Measurements from ENCODE around the gene USH2A.

Gene USH2A

DNA sequence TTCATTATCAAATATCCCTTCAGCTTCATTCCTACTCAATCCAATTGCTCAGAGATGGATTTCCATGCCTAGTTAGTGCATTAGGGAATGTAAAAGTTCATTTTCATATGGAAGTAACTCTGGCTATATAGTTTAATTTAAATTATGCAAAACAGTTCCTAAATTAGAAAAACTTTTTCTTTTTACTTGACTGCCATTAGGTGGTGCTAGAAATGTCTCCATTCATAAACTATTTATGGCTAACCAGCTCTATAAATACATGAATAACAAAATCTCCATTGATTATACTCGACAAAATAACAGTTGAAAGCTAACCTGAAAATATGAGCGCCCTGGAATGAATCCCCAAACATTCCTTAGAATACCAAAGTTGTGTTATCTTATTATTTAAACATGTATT is 311.4 kb downstream of the USH2A start:
- DNase-seq, result no peak

- DNase-seq, result no peak
These were observed 327.8 kb downstream of the USH2A start for GRCh38 chr1:216095400-216095799.

- no peak for DNase-seq
These were observed 332.7 kb downstream of the USH2A start for GRCh38 chr1:216090556-216090955.

DNA sequence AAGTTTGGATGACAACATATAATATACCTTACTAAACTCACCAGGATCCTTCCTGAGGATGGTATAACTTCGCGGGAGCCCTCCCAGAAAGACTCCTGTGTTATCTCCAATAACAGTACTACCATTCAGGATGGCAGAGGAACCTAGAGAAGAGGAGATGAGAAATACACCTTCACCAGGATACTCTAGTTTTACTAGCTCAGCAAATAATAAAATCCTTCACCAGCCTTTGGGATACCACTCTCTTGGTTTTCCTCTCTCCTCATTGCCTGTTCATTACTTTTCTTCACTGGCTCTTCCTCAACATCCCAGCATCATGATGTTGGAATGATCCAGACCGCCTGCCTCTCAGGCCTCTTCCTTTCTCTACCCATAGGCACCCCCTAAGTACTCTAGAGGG is 336.6 kb downstream of the USH2A start:
- DNase-seq, result no peak

GRCh38 chr1:216081445-216081844 is 341.8 kb downstream of the USH2A start:
- no peak for DNase-seq

DNA sequence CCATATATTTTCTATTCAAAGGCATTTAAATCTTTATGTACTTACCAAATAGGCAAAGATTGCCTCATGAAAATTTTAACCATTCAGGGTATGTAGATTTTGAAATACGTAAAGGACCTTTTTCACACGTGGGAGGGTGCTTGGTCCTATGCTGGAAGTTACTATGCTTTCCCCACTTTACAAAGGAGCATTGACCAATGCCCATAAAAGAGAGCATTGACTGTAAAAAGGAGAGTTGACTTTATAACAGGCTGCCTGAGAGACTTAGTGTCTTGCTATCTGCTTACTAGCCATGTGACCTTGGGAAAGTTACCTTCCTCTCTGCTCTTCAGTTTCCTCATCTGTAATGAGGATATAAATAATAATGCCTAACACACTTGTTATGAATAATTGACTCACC is 346.5 kb downstream of the USH2A start:
- no peak for DNase-seq

- DNase-seq, result no peak
These were observed 347.9 kb downstream of the USH2A start for GRCh38 chr1:216075339-216075738.

DNA sequence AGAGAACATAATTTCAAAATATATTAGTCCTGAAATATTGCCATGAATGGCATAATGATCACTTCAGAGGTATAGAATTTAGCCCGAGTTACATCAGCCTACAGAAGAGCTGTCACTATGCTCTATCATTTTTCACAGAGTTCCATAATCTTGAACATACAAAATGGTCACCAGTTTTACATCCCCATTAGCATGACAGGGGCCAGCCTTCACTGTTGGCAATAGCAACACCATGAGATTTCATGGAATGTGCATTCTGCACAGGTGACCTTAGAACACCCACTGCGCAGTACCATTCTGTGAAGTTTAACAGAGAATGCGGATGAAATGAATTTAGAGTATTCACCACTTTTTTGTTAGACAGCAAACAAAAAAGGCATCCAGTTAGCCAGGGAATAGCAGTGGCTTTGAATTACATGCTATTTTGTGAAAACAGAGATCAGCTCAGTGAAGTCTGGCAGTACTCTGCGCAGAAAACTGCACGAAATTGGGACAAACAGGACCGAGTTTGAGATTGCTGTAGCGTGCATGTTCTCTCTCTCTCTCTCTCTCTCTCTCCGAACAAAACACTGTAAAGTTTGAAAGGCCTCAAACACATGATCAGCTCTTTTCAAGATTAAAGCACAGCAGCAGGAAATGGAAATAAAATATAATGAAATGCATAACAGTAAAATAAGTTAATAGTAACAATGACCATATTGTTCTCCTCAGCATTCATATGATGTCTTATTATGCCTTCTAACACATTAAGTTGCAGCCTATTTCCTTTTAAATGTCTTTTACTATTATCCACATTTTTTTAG is 349.3 kb downstream of the USH2A start:
- no peak for DNase-seq

DNA sequence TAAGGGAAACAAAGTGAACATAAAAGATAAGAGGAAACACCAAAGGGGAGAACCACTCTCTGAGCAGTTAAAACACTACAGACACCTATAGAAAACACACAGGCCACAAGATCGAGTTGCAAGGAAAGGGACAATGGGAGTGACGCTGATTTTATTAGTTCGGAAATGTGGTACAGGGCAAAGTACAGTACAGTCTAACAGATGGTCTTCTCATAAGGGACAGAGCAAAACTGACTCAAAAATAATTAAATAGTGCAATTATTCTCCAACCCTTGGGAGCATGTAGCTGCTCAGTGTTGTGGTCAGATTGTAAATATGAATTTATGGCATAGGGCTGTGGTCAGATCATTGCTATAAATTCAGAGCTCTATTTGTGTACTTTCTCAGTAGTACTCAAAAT is 352.0 kb downstream of the USH2A start:
- DNase-seq, result no peak

- no peak for DNase-seq
These were observed 358.6 kb downstream of the USH2A start for GRCh38 chr1:216064643-216065042.

GRCh38 chr1:216057947-216058346 is 365.3 kb downstream of the USH2A start:
- no peak for DNase-seq

- no peak for DNase-seq
These were observed 366.2 kb downstream of the USH2A start for GRCh38 chr1:216057063-216057462.

- DNase-seq, result no peak
These were observed 368.2 kb downstream of the USH2A start for GRCh38 chr1:216055004-216055403.

DNA sequence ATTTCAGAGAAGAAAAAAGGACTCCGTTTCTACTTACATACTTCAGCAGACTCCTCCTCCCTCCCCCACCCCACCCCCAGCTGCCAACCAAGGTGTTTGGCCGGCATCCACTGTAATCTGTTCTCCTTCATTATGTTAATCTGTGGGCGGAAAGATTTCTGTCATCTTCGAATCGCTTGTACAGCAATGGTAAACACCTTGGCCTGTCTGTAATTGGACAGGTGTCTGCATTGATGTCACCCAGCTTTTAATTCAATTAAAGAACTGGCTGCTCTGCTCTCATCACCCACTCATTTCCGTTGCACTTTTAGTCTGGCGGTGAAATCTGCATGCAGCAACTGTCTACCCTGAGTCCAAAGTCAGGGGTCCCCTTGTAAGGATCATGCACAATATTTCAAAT is 368.6 kb downstream of the USH2A start:
- no peak for DNase-seq

DNA sequence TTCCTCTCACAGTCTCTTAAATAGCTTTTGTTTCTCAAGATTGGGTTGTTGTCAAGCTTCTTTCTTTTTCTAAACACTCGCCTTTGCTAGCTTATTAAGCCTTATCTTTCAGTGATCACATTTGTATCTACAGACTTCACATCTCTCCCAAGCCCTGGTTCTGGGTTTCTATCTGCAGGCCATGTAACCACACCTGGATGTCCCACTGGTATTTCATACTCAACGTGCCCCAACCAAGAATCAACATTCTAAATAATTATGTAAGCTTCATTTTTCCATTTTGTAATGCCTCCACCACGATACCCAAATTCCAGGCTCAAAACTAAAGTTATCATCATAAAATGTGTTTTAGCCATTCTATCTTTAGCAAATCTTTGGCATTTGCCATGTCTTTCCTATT is 372.2 kb downstream of the USH2A start:
- no peak for DNase-seq

- DNase-seq, result no peak
These were observed 373.4 kb downstream of the USH2A start for GRCh38 chr1:216049741-216050430.

- no peak for DNase-seq
These were observed 375.3 kb downstream of the USH2A start for GRCh38 chr1:216047811-216048572.

DNA sequence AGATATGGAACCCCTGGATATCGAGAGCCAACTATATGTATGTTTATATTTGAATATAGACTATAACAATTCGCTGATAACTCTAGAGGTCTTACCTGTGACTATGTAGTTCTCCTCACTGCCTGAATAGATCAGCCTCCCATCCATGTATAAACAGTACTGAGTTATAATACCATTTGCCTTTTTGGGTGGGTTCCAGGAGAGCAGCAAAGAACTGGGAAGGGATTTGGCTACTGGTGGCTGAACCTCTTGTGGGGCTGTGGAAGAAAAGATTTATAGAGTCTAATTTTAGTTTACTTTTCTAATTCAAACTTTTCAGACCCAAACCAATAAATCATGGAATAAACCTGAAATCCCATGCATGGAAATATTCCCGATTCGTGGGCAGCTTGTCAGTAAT is 376.9 kb downstream of the USH2A start:
- no peak for DNase-seq

GRCh38 chr1:216045400-216045799 is 377.8 kb downstream of the USH2A start:
- no peak for DNase-seq

- no peak for DNase-seq
These were observed 378.7 kb downstream of the USH2A start for GRCh38 chr1:216044538-216044937.

- no peak for DNase-seq
These were observed 388.7 kb downstream of the USH2A start for GRCh38 chr1:216034506-216034905.

DNA sequence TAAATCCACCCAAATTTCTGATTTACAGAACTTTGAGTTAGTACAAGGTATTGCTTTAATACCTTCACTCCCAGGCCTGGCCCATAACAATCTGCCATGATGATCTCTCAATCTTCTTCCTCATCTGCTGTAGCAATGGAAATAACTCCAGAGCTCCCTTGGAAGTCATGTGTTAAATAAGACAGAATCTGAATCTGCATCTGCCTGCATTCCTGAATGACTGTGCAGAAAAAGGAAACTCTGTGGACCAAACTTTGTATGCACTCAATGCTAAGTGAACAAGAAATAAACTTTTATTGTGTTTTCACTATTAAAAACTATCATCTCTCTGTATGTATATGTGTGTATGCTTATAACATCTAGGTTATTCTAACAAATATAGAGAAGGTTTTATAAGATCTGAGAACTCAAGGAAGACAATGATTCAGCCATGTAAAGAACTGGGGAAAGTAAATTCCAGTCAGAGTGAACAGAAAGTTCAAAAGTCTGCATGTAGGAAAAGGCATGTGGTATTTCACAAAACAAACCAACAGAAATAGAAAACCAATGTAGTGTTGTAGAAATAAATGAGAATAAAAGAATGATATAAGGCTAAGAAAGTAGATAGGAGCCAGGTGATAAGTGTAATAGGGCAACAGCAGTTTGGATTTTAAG is 390.2 kb downstream of the USH2A start:
- no peak for DNase-seq

DNA sequence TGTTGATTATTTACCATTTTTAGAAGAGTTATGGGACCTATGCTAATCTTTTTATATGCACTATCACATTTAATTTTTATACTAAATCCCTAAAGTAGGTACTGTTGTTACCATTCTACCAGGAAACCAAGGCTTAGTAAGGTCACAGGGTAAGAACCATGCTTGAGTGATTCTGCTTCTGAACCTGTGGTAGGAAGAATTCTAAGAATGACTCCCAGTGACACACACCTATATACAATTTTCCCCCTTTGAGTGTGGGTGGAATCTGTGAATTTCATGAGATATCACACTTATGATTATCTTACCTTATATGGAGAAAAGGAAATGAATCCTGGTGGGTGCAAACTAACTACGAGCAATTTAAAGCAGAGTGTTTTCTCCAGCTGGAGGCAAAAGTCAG is 391.0 kb downstream of the USH2A start:
- DNase-seq, result no peak

Data from suppressor macrophage treated with lipopolysaccharide for 4 hours (primary cell).